Thoracic aorta (tissue), 2 donors: ENCODE measurements around the gene FBLL1. TPM values are rescaled to one million over a fixed set of nuclear protein-coding genes. Genes with fewer than 3 reads are reported as not detected.
A peak's percentile ranks its signal among the peaks of the same experiment; 100 is the strongest.
"Not testable (repeated sequence)": the region's sequence is repeated elsewhere in the genome, so short reads cannot be mapped to it uniquely, and the experiment has no call there.

ENCODE experiments used
- ATAC-seq: fragments of 150-250 bp; one replicate; pipeline ENCODE4 v1.8.0; 2017; ENCODE audit warnings: low read depth; ENCODE audit not compliant: insufficient number of reproducible peaks, low FRiP score
- DNase-seq: peaks from one replicate; pipeline ENCODE4 v3.0.0-alpha.2; 2020; ENCODE audit warnings: low spot score
- H3K27ac ChIP-seq, 2 donors: fragments of 200-600 bp; sonication (generic); 1 replicate in 1 of 2; 2 replicates in 1 of 2; pipeline ENCODE4 v1.5.1; 2016; ENCODE audit warnings: mild to moderate bottlenecking in 2 of 2, moderate library complexity in 2 of 2
- H3K27me3 ChIP-seq: fragments of 200-600 bp; sonication (generic); replicated peaks from 2 replicates; pipeline ENCODE4 v1.6.0; 2016; ENCODE audit warnings: mild to moderate bottlenecking; ENCODE audit not compliant: insufficient read depth
- H3K36me3 ChIP-seq: fragments of 200-600 bp; sonication (generic); one replicate; pipeline ENCODE4 v1.5.1; 2016
- H3K4me1 ChIP-seq, 2 donors: fragments of 200-600 bp; sonication (generic); 1 replicate in 1 of 2; 2 replicates in 1 of 2; pipeline versions ENCODE4 v1.5.1 to v1.6.0; 2016; ENCODE audit warnings: low read depth in 2 of 2, mild to moderate bottlenecking in 1 of 2; ENCODE audit not compliant: control insufficient read depth in 1 of 2
- H3K4me3 ChIP-seq: fragments of 200-600 bp; sonication (generic); 2 replicates; pipeline ENCODE4 v1.5.1; 2016; ENCODE audit warnings: mild to moderate bottlenecking
- H3K9me3 ChIP-seq: fragments of 200-600 bp; sonication (generic); 2 replicates; pipeline ENCODE4 v1.5.1; 2016
- CTCF ChIP-seq: fragments of 200-600 bp; sonication (generic); IDR thresholded peaks from one replicate; pipeline ENCODE4 v1.5.1; 2019; ENCODE audit warnings: antibody characterized with exemption
- total RNA-seq, 2 donors: library from RNA; depleted of rRNA; stranded (reverse); fragments of >200 nt; gene quantifications; one replicate each; pipeline versions ENCODE4 v1.1.0 to v1.2.3, GENCODE V29; 2016

The FBLL1 gene
- total RNA-seq, 2 donors from 2014 or later: not detected

DNA sequence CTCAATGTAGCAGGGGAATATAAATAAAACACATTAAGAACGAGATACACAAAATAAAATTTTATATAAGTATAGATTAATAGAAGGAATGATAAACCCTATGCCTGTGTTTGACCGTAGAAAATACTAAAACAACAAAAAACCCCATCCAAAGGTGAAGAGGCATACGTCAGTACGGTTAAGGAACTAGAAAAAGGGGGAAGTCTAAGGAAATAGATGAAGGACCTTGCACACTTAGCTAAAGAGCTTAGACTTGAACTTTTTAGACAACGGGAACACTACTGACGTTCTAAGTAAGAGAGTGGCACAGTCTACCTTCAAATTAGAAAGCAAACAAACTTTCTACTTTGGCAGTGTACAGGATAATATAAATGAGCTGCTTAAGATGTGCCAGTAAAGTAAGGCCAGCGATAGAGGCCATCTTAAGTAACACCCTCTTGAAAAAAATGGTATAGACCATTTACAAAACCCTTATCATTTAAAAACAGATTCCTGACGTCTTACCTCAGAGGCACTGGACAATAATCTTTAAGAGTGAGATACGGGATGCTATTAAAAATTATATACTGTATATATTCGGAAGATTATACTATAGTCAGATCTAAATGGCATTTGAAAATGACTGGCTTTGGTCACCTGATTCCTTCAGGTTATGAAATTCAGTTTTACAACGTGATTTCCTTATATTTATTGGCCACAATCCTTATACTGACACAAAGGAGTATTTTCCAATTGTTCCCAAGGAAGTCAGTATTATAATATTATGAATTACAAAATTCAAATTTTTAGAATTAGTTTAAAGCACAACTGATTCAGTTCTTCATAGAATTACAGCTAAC lies 41.6 kb downstream of the FBLL1 start:
- Histone ChIP-seq H3K27ac (no peak overlapping the region), H3K9me3 (no peaks in the 10 kb centered on the region), H3K36me3 (peaks cover 7% of the 10 kb centered on the region), H3K4me1 (peaks cover 0 to 19% of the 10 kb centered on the region in 2 donors), H3K4me3 (no peak overlapping the region), H3K27me3 (no peaks in the 10 kb centered on the region)
- no peak for DNase-seq
- no peak for TF ChIP-seq CTCF
- ATAC-seq: no peak

- not testable (repeated sequence) for ATAC-seq, H3K27ac ChIP-seq, H3K36me3 ChIP-seq, H3K27me3 ChIP-seq, H3K4me3 ChIP-seq, DNase-seq, H3K9me3 ChIP-seq
- H3K4me1 ChIP-seq: peaks cover 13 to 42% of the 10 kb centered on the region in 2 donors
These were observed 44.6 kb downstream of the FBLL1 start for GRCh38 chr5:168573663-168574062.

DNA sequence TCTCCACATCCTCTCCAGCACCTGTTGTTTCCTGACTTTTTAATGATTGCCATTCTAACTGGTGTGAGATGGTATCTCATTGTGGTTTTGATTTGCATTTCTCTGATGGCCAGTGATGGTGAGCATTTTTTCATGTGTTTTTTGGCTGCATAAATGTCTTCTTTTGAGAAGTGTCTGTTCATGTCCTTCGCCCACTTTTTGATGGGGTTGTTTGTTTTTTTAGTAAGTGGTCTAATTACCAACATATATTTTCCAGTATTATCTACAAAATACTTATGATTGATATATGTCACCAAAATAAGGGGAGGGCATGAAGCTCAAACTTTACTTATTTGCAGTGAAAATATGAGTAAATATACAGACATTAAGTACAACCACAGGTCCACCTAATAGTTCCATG lies 45.1 kb downstream of the FBLL1 start:
- not testable (repeated sequence) for H3K27ac ChIP-seq, H3K36me3 ChIP-seq, ATAC-seq, H3K4me3 ChIP-seq, H3K9me3 ChIP-seq, DNase-seq, H3K27me3 ChIP-seq
- H3K4me1 ChIP-seq: peaks cover 13 to 42% of the 10 kb centered on the region in 2 donors

GRCh38 chr5:168575391-168576372 lies 46.6 kb downstream of the FBLL1 start:
- TF ChIP-seq CTCF: no peak
- DNase-seq: no peak

GRCh38 chr5:168578006-168578405 lies 48.9 kb downstream of the FBLL1 start:
- H3K4me1 ChIP-seq: peaks cover 13 to 39% of the 10 kb centered on the region in 2 donors
- H3K36me3 ChIP-seq: no peaks in the 10 kb centered on the region
- TF ChIP-seq CTCF: no peak
- H3K9me3 ChIP-seq: no peaks in the 10 kb centered on the region
- H3K27ac ChIP-seq: no peak overlapping the region
- ATAC-seq: no peak
- H3K4me3 ChIP-seq: peak overlapping the region; percentile 95
- no peak for DNase-seq
- H3K27me3 ChIP-seq: no peaks in the 10 kb centered on the region

More at GRCh38 chr5:168575391-168576372, 46.6 kb downstream of the FBLL1 start:
- Histone ChIP-seq H3K36me3 (no peaks in the 10 kb centered on the region), H3K27me3 (no peaks in the 10 kb centered on the region), H3K9me3 (no peaks in the 10 kb centered on the region), H3K4me1 (peaks cover 13 to 47% of the 10 kb centered on the region in 2 donors), H3K4me3 (no peak overlapping the region), H3K27ac (no peak overlapping the region)
- no peak for ATAC-seq
